Liver (tissue), 3 donors: ENCODE measurements around the gene C11orf87.

Experiments used
- EGR1 ChIP-seq, 2 donors: IDR thresholded peaks; 2 replicates each; pipeline ENCODE4 v1.6.1; 2016 to 2018; ENCODE audit warnings: antibody characterized with exemption in 2 of 2, low read depth in 2 of 2
- FOXA1 ChIP-seq: IDR thresholded peaks from 2 replicates; pipeline ENCODE4 v1.6.1; 2016; ENCODE audit warnings: antibody characterized with exemption
- GABPA ChIP-seq, 2 donors: IDR thresholded peaks in 1 of 2; conservative IDR thresholded peaks in 1 of 2; 2 replicates each; pipeline ENCODE4 v1.6.1; 2016; ENCODE audit warnings: antibody characterized with exemption in 2 of 2, mild to moderate bottlenecking in 1 of 2, moderate library complexity in 1 of 2
- HNF4G ChIP-seq: IDR thresholded peaks from 2 replicates; pipeline ENCODE4 v1.6.1; 2016; ENCODE audit warnings: antibody characterized with exemption
- JUND ChIP-seq, 2 donors: IDR thresholded peaks; 2 replicates each; pipeline ENCODE4 v1.6.1; 2016; ENCODE audit warnings: antibody characterized with exemption in 2 of 2
- NR2F2 ChIP-seq: IDR thresholded peaks from 2 replicates; pipeline ENCODE4 v1.6.1; 2016; ENCODE audit warnings: antibody characterized with exemption
- RAD21 ChIP-seq, 2 donors: IDR thresholded peaks; 2 replicates each; pipeline ENCODE4 v1.6.1; 2016; ENCODE audit warnings: antibody characterized with exemption in 2 of 2, mild to moderate bottlenecking in 2 of 2
- RXRA ChIP-seq, 2 donors: IDR thresholded peaks; 2 replicates each; pipeline ENCODE4 v1.6.1; 2017 to 2018; ENCODE audit warnings: antibody characterized with exemption in 2 of 2, mild to moderate bottlenecking in 1 of 2
- TAF1 ChIP-seq: conservative IDR thresholded peaks from 2 replicates; pipeline ENCODE4 v1.6.1; 2016; ENCODE audit warnings: antibody characterized with exemption, mild to moderate bottlenecking
- YY1 ChIP-seq: IDR thresholded peaks from 2 replicates; pipeline ENCODE4 v1.6.1; 2016; ENCODE audit warnings: antibody characterized with exemption, mild to moderate bottlenecking
- TF ChIP-seq, protein P1 (sequence below): fragments of 150-350 bp; IDR thresholded peaks from 2 replicates; pipeline ENCODE4 v1.5.1; 2017; ENCODE audit warnings: improper control_type of control experiment, low read depth, low read length; ENCODE audit not compliant: missing input control
- TF ChIP-seq, protein P2 (sequence below): IDR thresholded peaks from 2 replicates; pipeline ENCODE4 v1.6.1; 2016; ENCODE audit warnings: antibody characterized with exemption, mild to moderate bottlenecking
- TF ChIP-seq, protein P3 (sequence below): IDR thresholded peaks from 2 replicates; pipeline ENCODE4 v1.6.1; 2016; ENCODE audit warnings: antibody characterized with exemption
- TF ChIP-seq, protein P4 (sequence below): IDR thresholded peaks from 2 replicates; pipeline ENCODE4 v1.6.1; 2016; ENCODE audit warnings: antibody characterized with exemption
- donor health status: healthy.
- donor health status: healthy.

DNA sequence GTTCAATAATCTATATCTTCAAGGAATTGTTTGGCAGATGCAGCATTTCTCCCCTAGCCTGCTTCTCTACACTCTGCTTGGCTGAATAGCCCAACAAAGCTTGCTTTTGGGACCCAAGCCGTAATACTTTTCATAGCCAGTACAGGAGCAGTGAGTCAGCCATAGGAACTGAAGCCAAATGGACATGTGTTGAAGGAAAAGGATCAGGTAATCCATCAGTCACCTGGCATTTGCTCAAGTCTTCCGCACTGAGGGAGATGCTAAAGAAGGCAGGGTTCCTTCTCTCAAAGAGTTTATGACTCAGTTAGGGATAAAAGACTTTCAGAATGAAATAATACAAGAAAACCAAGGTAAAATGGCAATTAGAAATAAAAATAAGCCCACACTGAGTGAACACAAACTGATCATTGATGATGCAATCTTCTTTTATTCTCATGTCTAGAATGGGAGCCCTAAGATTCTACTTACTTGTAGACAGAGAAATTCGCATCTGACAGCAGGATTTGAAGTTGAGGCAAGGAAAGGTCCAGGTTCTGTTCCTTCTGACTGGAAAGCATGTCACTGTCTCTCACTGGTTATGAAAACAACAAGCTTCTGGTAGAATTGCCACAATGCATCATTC is 13.2 kb downstream of the C11orf87 start:
- TF ChIP-seq RAD21 (IDR thresholded peaks at IDR 0.05) (no peak), FOXA1 (no peak), GABPA (IDR thresholded peaks at IDR 0.05 in 1 of 2, conservative IDR thresholded peaks at IDR 0.05 in 1 of 2) (no peak), EGR1 (IDR thresholded peaks at IDR 0.05; ENCODE audit: low read depth in 2 of 2) (no peak), TAF1 (no peak), NR2F2 (no peak), YY1 (no peak), RXRA (IDR thresholded peaks at IDR 0.05) (no peak), JUND (IDR thresholded peaks at IDR 0.05) (no peak), HNF4G (no peak)
- TF ChIP-seq, protein P1, sequence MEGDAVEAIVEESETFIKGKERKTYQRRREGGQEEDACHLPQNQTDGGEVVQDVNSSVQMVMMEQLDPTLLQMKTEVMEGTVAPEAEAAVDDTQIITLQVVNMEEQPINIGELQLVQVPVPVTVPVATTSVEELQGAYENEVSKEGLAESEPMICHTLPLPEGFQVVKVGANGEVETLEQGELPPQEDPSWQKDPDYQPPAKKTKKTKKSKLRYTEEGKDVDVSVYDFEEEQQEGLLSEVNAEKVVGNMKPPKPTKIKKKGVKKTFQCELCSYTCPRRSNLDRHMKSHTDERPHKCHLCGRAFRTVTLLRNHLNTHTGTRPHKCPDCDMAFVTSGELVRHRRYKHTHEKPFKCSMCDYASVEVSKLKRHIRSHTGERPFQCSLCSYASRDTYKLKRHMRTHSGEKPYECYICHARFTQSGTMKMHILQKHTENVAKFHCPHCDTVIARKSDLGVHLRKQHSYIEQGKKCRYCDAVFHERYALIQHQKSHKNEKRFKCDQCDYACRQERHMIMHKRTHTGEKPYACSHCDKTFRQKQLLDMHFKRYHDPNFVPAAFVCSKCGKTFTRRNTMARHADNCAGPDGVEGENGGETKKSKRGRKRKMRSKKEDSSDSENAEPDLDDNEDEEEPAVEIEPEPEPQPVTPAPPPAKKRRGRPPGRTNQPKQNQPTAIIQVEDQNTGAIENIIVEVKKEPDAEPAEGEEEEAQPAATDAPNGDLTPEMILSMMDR, result no peak
- TF ChIP-seq, protein P2, sequence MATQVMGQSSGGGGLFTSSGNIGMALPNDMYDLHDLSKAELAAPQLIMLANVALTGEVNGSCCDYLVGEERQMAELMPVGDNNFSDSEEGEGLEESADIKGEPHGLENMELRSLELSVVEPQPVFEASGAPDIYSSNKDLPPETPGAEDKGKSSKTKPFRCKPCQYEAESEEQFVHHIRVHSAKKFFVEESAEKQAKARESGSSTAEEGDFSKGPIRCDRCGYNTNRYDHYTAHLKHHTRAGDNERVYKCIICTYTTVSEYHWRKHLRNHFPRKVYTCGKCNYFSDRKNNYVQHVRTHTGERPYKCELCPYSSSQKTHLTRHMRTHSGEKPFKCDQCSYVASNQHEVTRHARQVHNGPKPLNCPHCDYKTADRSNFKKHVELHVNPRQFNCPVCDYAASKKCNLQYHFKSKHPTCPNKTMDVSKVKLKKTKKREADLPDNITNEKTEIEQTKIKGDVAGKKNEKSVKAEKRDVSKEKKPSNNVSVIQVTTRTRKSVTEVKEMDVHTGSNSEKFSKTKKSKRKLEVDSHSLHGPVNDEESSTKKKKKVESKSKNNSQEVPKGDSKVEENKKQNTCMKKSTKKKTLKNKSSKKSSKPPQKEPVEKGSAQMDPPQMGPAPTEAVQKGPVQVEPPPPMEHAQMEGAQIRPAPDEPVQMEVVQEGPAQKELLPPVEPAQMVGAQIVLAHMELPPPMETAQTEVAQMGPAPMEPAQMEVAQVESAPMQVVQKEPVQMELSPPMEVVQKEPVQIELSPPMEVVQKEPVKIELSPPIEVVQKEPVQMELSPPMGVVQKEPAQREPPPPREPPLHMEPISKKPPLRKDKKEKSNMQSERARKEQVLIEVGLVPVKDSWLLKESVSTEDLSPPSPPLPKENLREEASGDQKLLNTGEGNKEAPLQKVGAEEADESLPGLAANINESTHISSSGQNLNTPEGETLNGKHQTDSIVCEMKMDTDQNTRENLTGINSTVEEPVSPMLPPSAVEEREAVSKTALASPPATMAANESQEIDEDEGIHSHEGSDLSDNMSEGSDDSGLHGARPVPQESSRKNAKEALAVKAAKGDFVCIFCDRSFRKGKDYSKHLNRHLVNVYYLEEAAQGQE, result no peak
- TF ChIP-seq, protein P3, sequence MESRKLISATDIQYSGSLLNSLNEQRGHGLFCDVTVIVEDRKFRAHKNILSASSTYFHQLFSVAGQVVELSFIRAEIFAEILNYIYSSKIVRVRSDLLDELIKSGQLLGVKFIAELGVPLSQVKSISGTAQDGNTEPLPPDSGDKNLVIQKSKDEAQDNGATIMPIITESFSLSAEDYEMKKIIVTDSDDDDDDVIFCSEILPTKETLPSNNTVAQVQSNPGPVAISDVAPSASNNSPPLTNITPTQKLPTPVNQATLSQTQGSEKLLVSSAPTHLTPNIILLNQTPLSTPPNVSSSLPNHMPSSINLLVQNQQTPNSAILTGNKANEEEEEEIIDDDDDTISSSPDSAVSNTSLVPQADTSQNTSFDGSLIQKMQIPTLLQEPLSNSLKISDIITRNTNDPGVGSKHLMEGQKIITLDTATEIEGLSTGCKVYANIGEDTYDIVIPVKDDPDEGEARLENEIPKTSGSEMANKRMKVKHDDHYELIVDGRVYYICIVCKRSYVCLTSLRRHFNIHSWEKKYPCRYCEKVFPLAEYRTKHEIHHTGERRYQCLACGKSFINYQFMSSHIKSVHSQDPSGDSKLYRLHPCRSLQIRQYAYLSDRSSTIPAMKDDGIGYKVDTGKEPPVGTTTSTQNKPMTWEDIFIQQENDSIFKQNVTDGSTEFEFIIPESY, result no peak
- TF ChIP-seq, protein P4, sequence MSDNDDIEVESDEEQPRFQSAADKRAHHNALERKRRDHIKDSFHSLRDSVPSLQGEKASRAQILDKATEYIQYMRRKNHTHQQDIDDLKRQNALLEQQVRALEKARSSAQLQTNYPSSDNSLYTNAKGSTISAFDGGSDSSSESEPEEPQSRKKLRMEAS, result no peak
